Stimulated activated effector memory CD8-positive, alpha-beta T cell treated with anti-CD3 and anti-CD28 coated beads, Interleukin-12 subunit alpha, Interleukin-12 subunit beta, amount 100 ng/mL, for 72 hours (primary cell): Measurements from ENCODE around the gene NOPCHAP1.
"Not testable (repeated sequence)": the region's sequence is repeated elsewhere in the genome, so short reads cannot be mapped to it uniquely, and the experiment has no call there.

ENCODE experiments used
- ATAC-seq: fragments of 150-1000 bp; cut with Tn5 transposase; 2 replicates; pipeline ENCODE4 v1.10.0; 2021
- DNase-seq, 2 donors: peaks; one replicate each; pipeline ENCODE4 v3.0.0; 2021 to 2022; ENCODE audit warnings: low spot score in 2 of 2
- H3K27ac Mint-ChIP-seq: one replicate; pipeline ENCODE4 v1.8.0; 2022; ENCODE audit warnings: mild to moderate bottlenecking, mixed read lengths
- H3K36me3 Mint-ChIP-seq: one replicate; pipeline ENCODE4 v1.8.0; 2022; ENCODE audit warnings: mild to moderate bottlenecking, mixed read lengths
- H3K4me1 Mint-ChIP-seq: one replicate; pipeline ENCODE4 v1.8.0; 2022; ENCODE audit warnings: mixed read lengths
- H3K4me3 Mint-ChIP-seq: one replicate; pipeline ENCODE4 v1.8.0; 2022; ENCODE audit warnings: mild to moderate bottlenecking, mixed read lengths
- H3K9me3 Mint-ChIP-seq: one replicate; pipeline ENCODE4 v1.8.0; 2022; ENCODE audit warnings: mixed read lengths

The NOPCHAP1 gene

GRCh38 chr12:104958001-104958804 lies 27.9 kb upstream of the NOPCHAP1 start, which contains the start of gene SLC41A2:
Gene SLC41A2 (minus strand): TSS chr12:104958290. CDS start chr12:104928527, 29,763 bp downstream.
- peaks cover 23% of the 10 kb centered on the region for H3K4me1 Mint-ChIP-seq
- H3K4me3 Mint-ChIP-seq, result peak within 1 kb of the TSS; percentile 85
- no peaks in the 10 kb centered on the region for H3K9me3 Mint-ChIP-seq
- peak within 1 kb of the TSS; percentile 92 for H3K27ac Mint-ChIP-seq
- peaks cover 15% of the 10 kb centered on the region for H3K36me3 Mint-ChIP-seq
- peak; percentile 87 for ATAC-seq
- peak; percentile 81 to 88 for DNase-seq

GRCh38 chr12:104958805-104959334 lies 27.2 kb upstream of the NOPCHAP1 start:
- H3K36me3 Mint-ChIP-seq, result peaks cover 15% of the 10 kb centered on the region
- ATAC-seq (no peak), DNase-seq (no peak)
- peak overlapping the region; percentile 92 for H3K27ac Mint-ChIP-seq
- peak overlapping the region; percentile 85 for H3K4me3 Mint-ChIP-seq
- no peaks in the 10 kb centered on the region for H3K9me3 Mint-ChIP-seq
- H3K4me1 Mint-ChIP-seq, result peaks cover 23% of the 10 kb centered on the region

- Mint-ChIP-seq H3K36me3 (peaks cover 15% of the 10 kb centered on the region), H3K9me3 (no peaks in the 10 kb centered on the region), H3K4me3 (peak overlapping the region; percentile 85), H3K4me1 (peaks cover 23% of the 10 kb centered on the region), H3K27ac (peak overlapping the region; percentile 92)
- DNase-seq, result no peak
- ATAC-seq, result no peak
Observed at GRCh38 chr12:104959335-104959841, 26.7 kb upstream of the NOPCHAP1 start.

- H3K36me3 Mint-ChIP-seq, result peaks cover 15% of the 10 kb centered on the region
- ATAC-seq (no peak), DNase-seq (no peak)
- H3K9me3 Mint-ChIP-seq, result no peaks in the 10 kb centered on the region
- no peak overlapping the region for H3K27ac Mint-ChIP-seq
- no peak overlapping the region for H3K4me3 Mint-ChIP-seq
- peaks cover 23% of the 10 kb centered on the region for H3K4me1 Mint-ChIP-seq
Observed at GRCh38 chr12:104960464-104960863, 25.7 kb upstream of the NOPCHAP1 start.

GRCh38 chr12:104963757-104964156 lies 22.4 kb upstream of the NOPCHAP1 start:
- H3K4me3 Mint-ChIP-seq, result no peak overlapping the region
- DNase-seq, result no peak
- H3K27ac Mint-ChIP-seq, result no peak overlapping the region
- H3K4me1 Mint-ChIP-seq, result peaks cover 9% of the 10 kb centered on the region
- no peak for ATAC-seq
- H3K36me3 Mint-ChIP-seq, result peaks cover 8% of the 10 kb centered on the region
- no peaks in the 10 kb centered on the region for H3K9me3 Mint-ChIP-seq

- Mint-ChIP-seq H3K4me3 (no peak overlapping the region), H3K27ac (no peak overlapping the region), H3K36me3 (peaks cover 2% of the 10 kb centered on the region), H3K4me1 (peaks cover 3% of the 10 kb centered on the region), H3K9me3 (no peaks in the 10 kb centered on the region)
- ATAC-seq (no peak), DNase-seq (no peak)
Observed at GRCh38 chr12:104964167-104964855, 21.8 kb upstream of the NOPCHAP1 start.

- ATAC-seq (no peak), DNase-seq (no peak)
- Mint-ChIP-seq H3K36me3 (no peaks in the 10 kb centered on the region), H3K4me3 (no peak overlapping the region), H3K9me3 (no peaks in the 10 kb centered on the region), H3K27ac (no peak overlapping the region), H3K4me1 (no peaks in the 10 kb centered on the region)
Observed at GRCh38 chr12:104964856-104965205, 21.3 kb upstream of the NOPCHAP1 start.

- Mint-ChIP-seq H3K36me3 (no peaks in the 10 kb centered on the region), H3K4me1 (no peaks in the 10 kb centered on the region), H3K4me3 (no peak overlapping the region), H3K27ac (no peak overlapping the region), H3K9me3 (no peaks in the 10 kb centered on the region)
- no peak for DNase-seq
- no peak for ATAC-seq
Observed at GRCh38 chr12:104966677-104967076, 19.4 kb upstream of the NOPCHAP1 start.

GRCh38 chr12:104969343-104969742 lies 16.8 kb upstream of the NOPCHAP1 start:
- no peak for DNase-seq
- no peak overlapping the region for H3K4me3 Mint-ChIP-seq
- no peaks in the 10 kb centered on the region for H3K36me3 Mint-ChIP-seq
- no peak for ATAC-seq
- H3K27ac Mint-ChIP-seq, result no peak overlapping the region
- H3K4me1 Mint-ChIP-seq, result no peaks in the 10 kb centered on the region
- no peaks in the 10 kb centered on the region for H3K9me3 Mint-ChIP-seq

- Mint-ChIP-seq H3K27ac (no peak overlapping the region), H3K9me3 (no peaks in the 10 kb centered on the region), H3K4me1 (no peaks in the 10 kb centered on the region), H3K36me3 (no peaks in the 10 kb centered on the region), H3K4me3 (no peak overlapping the region)
- ATAC-seq (no peak), DNase-seq (no peak)
Observed at GRCh38 chr12:104971306-104971705, 14.8 kb upstream of the NOPCHAP1 start.

GRCh38 chr12:104973250-104973649 lies 12.9 kb upstream of the NOPCHAP1 start:
- ATAC-seq, result no peak

GRCh38 chr12:104974626-104975290 lies 11.4 kb upstream of the NOPCHAP1 start:
- no peaks in the 10 kb centered on the region for H3K4me1 Mint-ChIP-seq
- H3K4me3 Mint-ChIP-seq, result no peak overlapping the region
- peak; percentile 46 for ATAC-seq
- no peaks in the 10 kb centered on the region for H3K36me3 Mint-ChIP-seq
- H3K9me3 Mint-ChIP-seq, result no peaks in the 10 kb centered on the region
- DNase-seq, result no peak
- no peak overlapping the region for H3K27ac Mint-ChIP-seq

More at GRCh38 chr12:104973250-104973649, 12.9 kb upstream of the NOPCHAP1 start:
- Mint-ChIP-seq H3K9me3 (no peaks in the 10 kb centered on the region), H3K4me1 (no peaks in the 10 kb centered on the region), H3K4me3 (no peak overlapping the region), H3K27ac (no peak overlapping the region), H3K36me3 (no peaks in the 10 kb centered on the region)
- DNase-seq, result no peak

- Mint-ChIP-seq H3K4me3 (no peak overlapping the region), H3K9me3 (no peaks in the 10 kb centered on the region), H3K36me3 (no peaks in the 10 kb centered on the region), H3K4me1 (no peaks in the 10 kb centered on the region), H3K27ac (no peak overlapping the region)
- no peak for DNase-seq
- no peak for ATAC-seq
Observed at GRCh38 chr12:104975587-104976343, 10.4 kb upstream of the NOPCHAP1 start.

GRCh38 chr12:104976703-104977102 lies 9.4 kb upstream of the NOPCHAP1 start:
- H3K4me3 Mint-ChIP-seq, result no peak overlapping the region
- no peak for DNase-seq
- ATAC-seq, result no peak
- no peaks in the 10 kb centered on the region for H3K36me3 Mint-ChIP-seq
- no peaks in the 10 kb centered on the region for H3K4me1 Mint-ChIP-seq
- H3K9me3 Mint-ChIP-seq, result no peaks in the 10 kb centered on the region
- no peak overlapping the region for H3K27ac Mint-ChIP-seq

GRCh38 chr12:104977688-104978087 lies 8.4 kb upstream of the NOPCHAP1 start:
- not testable (repeated sequence) for H3K4me3 Mint-ChIP-seq, H3K27ac Mint-ChIP-seq, H3K4me1 Mint-ChIP-seq, H3K36me3 Mint-ChIP-seq, DNase-seq, H3K9me3 Mint-ChIP-seq, ATAC-seq
